Sigmoid colon (tissue), 3 donors: ENCODE data around the gene COX10.
"Not testable (repeated sequence)": the region's sequence is repeated elsewhere in the genome, so short reads cannot be mapped to it uniquely, and the experiment has no call there.

Experiments used
- CTCF ChIP-seq, 4 experiments: fragments of 450-650 bp in 3 of 4; fragments of 200-600 bp in 1 of 4; IDR thresholded peaks; one replicate each; pipeline ENCODE4 v1.5.1; 2016 to 2019; ENCODE audit warnings: antibody characterized with exemption in 4 of 4, mild to moderate bottlenecking in 3 of 4, moderate library complexity in 2 of 4
- POLR2A ChIP-seq, 2 donors: fragments of 450-650 bp; IDR thresholded peaks; one replicate each; pipeline ENCODE4 v1.6.1; 2016; ENCODE audit warnings: antibody characterized with exemption in 2 of 2, mild to moderate bottlenecking in 2 of 2, moderate library complexity in 2 of 2

- TF ChIP-seq CTCF, POLR2A (IDR thresholded peaks at IDR 0.05): not testable (repeated sequence)
Measured at GRCh38 chr17:14190774-14191173, 121.5 kb downstream of the COX10 start.
